Ascending aorta (tissue), 2 donors: ENCODE data around the gene SLC6A6. TPM values are rescaled to one million over a fixed set of nuclear protein-coding genes. Genes with fewer than 3 reads are reported as not detected.

ENCODE experiments used
- DNase-seq, 2 donors: peaks; one replicate each; pipeline ENCODE4 v3.0.0-alpha.2; 2019; ENCODE audit warnings: low spot score in 2 of 2
- H3K27ac ChIP-seq, 2 donors: fragments of 200-600 bp; sonication (generic); one replicate each; pipeline ENCODE4 v1.5.1; 2016 to 2017; ENCODE audit warnings: mild to moderate bottlenecking in 1 of 2
- H3K27me3 ChIP-seq: fragments of 200-600 bp; sonication (generic); one replicate; pipeline ENCODE4 v1.5.1; 2017
- H3K36me3 ChIP-seq, 2 donors: fragments of 200-600 bp; sonication (generic); one replicate each; pipeline ENCODE4 v1.5.1; 2016
- H3K4me1 ChIP-seq, 2 donors: fragments of 200-600 bp; sonication (generic); one replicate each; pipeline ENCODE4 v1.5.1; 2016 to 2017; ENCODE audit warnings: mild to moderate bottlenecking in 1 of 2
- H3K4me3 ChIP-seq, 2 donors: fragments of 200-600 bp; sonication (generic); one replicate each; pipeline ENCODE4 v1.5.1; 2016 to 2017; ENCODE audit warnings: mild to moderate bottlenecking in 1 of 2
- H3K9me3 ChIP-seq, 2 donors: fragments of 200-600 bp; sonication (generic); one replicate each; pipeline ENCODE4 v1.5.1; 2016
- intact Hi-C: fragments of 100-400 bp; cut with DNase I; formaldehyde crosslinking; loops from one replicate; pipeline ENCODE4 v1.15.1; 2023
- total RNA-seq: library from RNA; depleted of rRNA; stranded (reverse); fragments of >200 nt; gene quantifications from one replicate; pipeline ENCODE4 v1.1.0, GENCODE V29; 2016
- TF ChIP-seq, protein P1 (sequence below), 3 experiments: fragments of 200-600 bp in 2 of 3; fragments of 450-650 bp in 1 of 3; sonication (generic) in 2 of 3; IDR thresholded peaks; one replicate each; pipeline ENCODE4 v1.5.1; 2016 to 2019; ENCODE audit warnings: antibody characterized with exemption in 3 of 3, mild to moderate bottlenecking in 1 of 3, moderate library complexity in 1 of 3

Gene SLC6A6
- total RNA-seq, 1 donor from 2014 or later = 78.1 TPM

GRCh38 chr3:14445773-14446172 is 43.4 kb downstream of the SLC6A6 start:
- intact Hi-C loops = no loop called here
- TF ChIP-seq, protein P1, sequence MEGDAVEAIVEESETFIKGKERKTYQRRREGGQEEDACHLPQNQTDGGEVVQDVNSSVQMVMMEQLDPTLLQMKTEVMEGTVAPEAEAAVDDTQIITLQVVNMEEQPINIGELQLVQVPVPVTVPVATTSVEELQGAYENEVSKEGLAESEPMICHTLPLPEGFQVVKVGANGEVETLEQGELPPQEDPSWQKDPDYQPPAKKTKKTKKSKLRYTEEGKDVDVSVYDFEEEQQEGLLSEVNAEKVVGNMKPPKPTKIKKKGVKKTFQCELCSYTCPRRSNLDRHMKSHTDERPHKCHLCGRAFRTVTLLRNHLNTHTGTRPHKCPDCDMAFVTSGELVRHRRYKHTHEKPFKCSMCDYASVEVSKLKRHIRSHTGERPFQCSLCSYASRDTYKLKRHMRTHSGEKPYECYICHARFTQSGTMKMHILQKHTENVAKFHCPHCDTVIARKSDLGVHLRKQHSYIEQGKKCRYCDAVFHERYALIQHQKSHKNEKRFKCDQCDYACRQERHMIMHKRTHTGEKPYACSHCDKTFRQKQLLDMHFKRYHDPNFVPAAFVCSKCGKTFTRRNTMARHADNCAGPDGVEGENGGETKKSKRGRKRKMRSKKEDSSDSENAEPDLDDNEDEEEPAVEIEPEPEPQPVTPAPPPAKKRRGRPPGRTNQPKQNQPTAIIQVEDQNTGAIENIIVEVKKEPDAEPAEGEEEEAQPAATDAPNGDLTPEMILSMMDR (IDR thresholded peaks at IDR 0.05) = no peak
- no peaks in the 10 kb centered on the region for H3K4me1 ChIP-seq
- H3K27me3 ChIP-seq = no peaks in the 10 kb centered on the region
- H3K4me3 ChIP-seq = no peak overlapping the region
- DNase-seq = no peak
- H3K36me3 ChIP-seq = peaks cover 33 to 41% of the 10 kb centered on the region in 2 donors
- H3K9me3 ChIP-seq = no peaks in the 10 kb centered on the region
- H3K27ac ChIP-seq = no peak overlapping the region

- Histone ChIP-seq H3K27ac (no peak overlapping the region), H3K27me3 (no peaks in the 10 kb centered on the region), H3K9me3 (no peaks in the 10 kb centered on the region), H3K4me3 (no peak overlapping the region), H3K36me3 (peaks cover 33 to 41% of the 10 kb centered on the region in 2 donors), H3K4me1 (peaks cover 5 to 7% of the 10 kb centered on the region in 2 donors)
- intact Hi-C loops = no loop called here
- no peak for DNase-seq
- TF ChIP-seq, protein P1 (IDR thresholded peaks at IDR 0.05) = no peak
These were observed 44.7 kb downstream of the SLC6A6 start for GRCh38 chr3:14446988-14447570.

GRCh38 chr3:14448063-14448462 is 45.7 kb downstream of the SLC6A6 start:
- Histone ChIP-seq H3K36me3 (peaks cover 33 to 41% of the 10 kb centered on the region in 2 donors), H3K27ac (no peak overlapping the region), H3K4me1 (peaks cover 9 to 14% of the 10 kb centered on the region in 2 donors), H3K27me3 (no peaks in the 10 kb centered on the region), H3K4me3 (no peak overlapping the region), H3K9me3 (no peaks in the 10 kb centered on the region)
- intact Hi-C loops = no loop called here
- DNase-seq = no peak
- TF ChIP-seq, protein P1 (IDR thresholded peaks at IDR 0.05) = no peak

DNA sequence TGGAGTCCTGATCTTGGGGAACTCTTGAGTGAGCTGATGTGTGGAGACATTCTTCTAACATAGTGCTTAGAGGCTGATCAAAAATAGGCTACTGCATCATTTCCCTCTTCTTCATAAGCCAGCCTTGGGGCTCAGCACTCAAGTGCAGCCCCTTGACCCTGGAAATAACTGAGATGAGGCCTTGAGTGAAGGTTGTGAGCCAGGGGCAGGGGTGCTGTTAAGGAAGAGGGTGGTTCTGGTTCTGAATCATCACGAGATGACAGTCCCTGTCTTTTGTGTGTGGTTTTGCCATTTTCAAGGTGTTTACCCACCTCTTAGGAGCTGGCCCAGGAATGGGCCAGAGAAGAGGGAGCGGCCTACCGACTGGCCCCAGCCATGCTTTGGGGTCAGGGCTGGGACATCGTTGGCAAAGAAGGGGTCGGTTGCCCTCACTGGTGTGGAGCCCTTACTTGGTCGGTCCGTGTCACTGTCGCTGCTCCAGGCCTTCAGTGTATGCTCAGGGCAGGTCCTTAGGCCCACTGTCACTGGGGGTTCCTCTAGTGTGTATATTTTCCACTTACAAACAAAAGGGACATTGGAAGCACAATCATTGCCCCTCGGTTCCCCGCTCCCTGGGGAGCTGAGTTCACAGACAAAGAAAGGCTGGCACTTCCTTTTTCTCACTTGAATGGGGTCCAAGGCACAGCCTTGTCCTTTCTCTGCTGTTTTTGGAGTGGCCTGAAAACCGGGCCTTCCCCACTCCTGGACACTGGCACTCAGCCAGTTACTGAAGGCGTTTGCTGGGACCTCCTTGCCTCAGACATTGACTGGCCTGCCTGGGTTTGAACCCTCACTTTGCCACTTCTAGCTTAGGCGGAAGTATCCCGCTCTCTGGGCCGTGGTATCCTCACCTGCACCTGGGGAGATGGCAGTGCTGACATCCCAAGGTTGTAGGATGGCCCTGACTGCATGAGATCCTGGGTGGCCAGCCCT is 46.6 kb downstream of the SLC6A6 start:
- Histone ChIP-seq H3K9me3 (no peaks in the 10 kb centered on the region), H3K4me1 (peaks cover 11 to 21% of the 10 kb centered on the region in 2 donors), H3K36me3 (peaks cover 33 to 41% of the 10 kb centered on the region in 2 donors), H3K4me3 (no peak overlapping the region), H3K27me3 (no peaks in the 10 kb centered on the region), H3K27ac (no peak overlapping the region)
- TF ChIP-seq, protein P1 (IDR thresholded peaks at IDR 0.05) = no peak
- intact Hi-C loops = no loop called here
- DNase-seq = no peak

DNA sequence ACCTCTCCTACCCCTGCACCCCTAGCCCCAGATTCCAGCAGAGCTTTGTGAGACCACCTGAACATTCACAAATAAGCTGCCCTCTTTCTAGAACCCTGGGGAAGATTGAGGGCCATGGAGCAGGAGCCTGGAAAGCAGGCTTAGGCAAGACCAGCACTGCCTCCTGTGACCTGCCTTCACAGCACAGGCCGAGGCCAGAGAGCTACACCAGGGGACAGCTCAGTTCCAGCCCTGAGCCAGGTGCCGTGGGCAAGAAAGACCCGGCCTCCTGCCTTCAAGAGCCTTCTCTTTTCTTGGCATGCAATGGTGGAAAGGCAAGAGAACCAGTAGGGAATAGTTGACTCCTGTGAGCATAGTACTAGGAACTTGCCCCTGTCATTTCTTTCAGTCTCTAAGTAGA is 48.1 kb downstream of the SLC6A6 start:
- TF ChIP-seq, protein P1 (IDR thresholded peaks at IDR 0.05) = no peak
- H3K4me3 ChIP-seq = no peak overlapping the region
- peaks cover 32 to 33% of the 10 kb centered on the region in 2 donors for H3K36me3 ChIP-seq
- no peaks in the 10 kb centered on the region for H3K27me3 ChIP-seq
- no peak for DNase-seq
- H3K4me1 ChIP-seq = peaks cover 14 to 26% of the 10 kb centered on the region in 2 donors
- no peak overlapping the region for H3K27ac ChIP-seq
- no peaks in the 10 kb centered on the region for H3K9me3 ChIP-seq
- intact Hi-C loops = loop anchor here (5.0 kb wide), 2 partner anchors 308 to 328 kb away; partner anchors contain the start of gene CHCHD4
